Sigmoid colon (tissue), 4 donors: ENCODE measurements around the gene HECTD4.

ENCODE experiments used
- POLR2AphosphoS5 ChIP-seq, 4 donors: sonication (generic); formaldehyde crosslinking; IDR thresholded peaks; one replicate each; pipeline ENCODE4 v1.6.1; 2017; ENCODE audit warnings: antibody characterized with exemption in 4 of 4
- TF ChIP-seq, protein P1 (sequence below), 4 experiments: fragments of 450-650 bp in 3 of 4; fragments of 200-600 bp in 1 of 4; IDR thresholded peaks; one replicate each; pipeline ENCODE4 v1.5.1; 2016 to 2019; ENCODE audit warnings: antibody characterized with exemption in 4 of 4, mild to moderate bottlenecking in 3 of 4, moderate library complexity in 2 of 4

DNA sequence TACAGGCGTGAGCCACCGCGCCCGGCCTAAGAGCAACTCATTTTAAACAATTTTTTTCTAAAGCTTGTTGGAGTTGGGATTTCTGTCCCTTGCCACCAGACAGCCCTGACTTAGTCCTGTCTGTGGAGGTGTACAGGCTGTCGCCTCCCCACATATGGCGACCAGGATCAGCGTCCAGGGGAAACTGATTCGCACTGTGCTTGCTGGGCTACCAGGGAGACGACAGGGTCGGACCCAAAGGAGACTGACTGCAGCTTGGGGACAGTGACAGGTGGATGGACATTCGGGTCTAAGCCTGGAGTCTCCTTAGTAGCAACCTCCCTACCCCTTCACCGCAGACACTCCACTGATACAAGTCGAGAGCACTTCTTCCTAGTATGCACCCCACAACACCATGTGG is 216.6 kb downstream of the HECTD4 start:
- TF ChIP-seq POLR2AphosphoS5 (IDR thresholded peaks at IDR 0.05): no peak
- TF ChIP-seq, protein P1, sequence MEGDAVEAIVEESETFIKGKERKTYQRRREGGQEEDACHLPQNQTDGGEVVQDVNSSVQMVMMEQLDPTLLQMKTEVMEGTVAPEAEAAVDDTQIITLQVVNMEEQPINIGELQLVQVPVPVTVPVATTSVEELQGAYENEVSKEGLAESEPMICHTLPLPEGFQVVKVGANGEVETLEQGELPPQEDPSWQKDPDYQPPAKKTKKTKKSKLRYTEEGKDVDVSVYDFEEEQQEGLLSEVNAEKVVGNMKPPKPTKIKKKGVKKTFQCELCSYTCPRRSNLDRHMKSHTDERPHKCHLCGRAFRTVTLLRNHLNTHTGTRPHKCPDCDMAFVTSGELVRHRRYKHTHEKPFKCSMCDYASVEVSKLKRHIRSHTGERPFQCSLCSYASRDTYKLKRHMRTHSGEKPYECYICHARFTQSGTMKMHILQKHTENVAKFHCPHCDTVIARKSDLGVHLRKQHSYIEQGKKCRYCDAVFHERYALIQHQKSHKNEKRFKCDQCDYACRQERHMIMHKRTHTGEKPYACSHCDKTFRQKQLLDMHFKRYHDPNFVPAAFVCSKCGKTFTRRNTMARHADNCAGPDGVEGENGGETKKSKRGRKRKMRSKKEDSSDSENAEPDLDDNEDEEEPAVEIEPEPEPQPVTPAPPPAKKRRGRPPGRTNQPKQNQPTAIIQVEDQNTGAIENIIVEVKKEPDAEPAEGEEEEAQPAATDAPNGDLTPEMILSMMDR (IDR thresholded peaks at IDR 0.05): no peak
